HG02885 (cell line): ENCODE measurements around the gene KRTAP5-5.
"Not testable (repeated sequence)": the region's sequence is repeated elsewhere in the genome, so short reads cannot be mapped to it uniquely, and the experiment has no call there.

Experiments used
- ATAC-seq: cut with Tn5 transposase; IDR thresholded peaks from one replicate; pipeline ENCODE4 v1.9.1; 2021; ENCODE audit warnings: mild to moderate bottlenecking; ENCODE audit not compliant: unreplicated experiment, poor library complexity

KRTAP5-5 gene

GRCh38 chr11:1629326-1630185 is at the start of gene KRTAP5-5:
Gene KRTAP5-5, plus strand, starts transcription at chr11:1629775. Its CDS starts 66 bp downstream, at chr11:1629841.
- ATAC-seq = no peak

GRCh38 chr11:1581976-1582375 is 47.6 kb upstream of the KRTAP5-5 start:
- ATAC-seq = no peak

GRCh38 chr11:1582909-1583308 is 46.7 kb upstream of the KRTAP5-5 start:
- not testable (repeated sequence) for ATAC-seq

- ATAC-seq = not testable (repeated sequence)
These were observed 44.8 kb upstream of the KRTAP5-5 start, which contains the start of gene KRTAP5-1 for GRCh38 chr11:1584661-1585370. Gene KRTAP5-1, minus strand, starts transcription at chr11:1585283. Its CDS starts 34 bp downstream, at chr11:1585249.

GRCh38 chr11:1586699-1587098 is 42.9 kb upstream of the KRTAP5-5 start:
- ATAC-seq = no peak

- ATAC-seq = not testable (repeated sequence)
These were observed 40.2 kb upstream of the KRTAP5-5 start for GRCh38 chr11:1589191-1589963.

GRCh38 chr11:1589996-1590395 is 39.6 kb upstream of the KRTAP5-5 start:
- ATAC-seq = no peak

- no peak for ATAC-seq
These were observed 36.9 kb upstream of the KRTAP5-5 start for GRCh38 chr11:1592628-1593027.

GRCh38 chr11:1595994-1596575 is 33.5 kb upstream of the KRTAP5-5 start:
- ATAC-seq = not testable (repeated sequence)

- ATAC-seq = not testable (repeated sequence)
These were observed 32.9 kb upstream of the KRTAP5-5 start for GRCh38 chr11:1596576-1597121.

- no peak for ATAC-seq
These were observed 32.1 kb upstream of the KRTAP5-5 start for GRCh38 chr11:1597331-1597993.

GRCh38 chr11:1597994-1598380 is 31.6 kb upstream of the KRTAP5-5 start, which contains the start of gene KRTAP5-2:
Gene KRTAP5-2, minus strand, starts transcription at chr11:1598294. Its CDS starts 44 bp downstream, at chr11:1598250.
- no peak for ATAC-seq

- not testable (repeated sequence) for ATAC-seq
These were observed 31.2 kb upstream of the KRTAP5-5 start for GRCh38 chr11:1598406-1598805.

GRCh38 chr11:1598816-1599215 is 30.8 kb upstream of the KRTAP5-5 start:
- no peak for ATAC-seq

- no peak for ATAC-seq
These were observed 28.9 kb upstream of the KRTAP5-5 start for GRCh38 chr11:1600626-1601025.

GRCh38 chr11:1601663-1602062 is 27.9 kb upstream of the KRTAP5-5 start:
- ATAC-seq = not testable (repeated sequence)

GRCh38 chr11:1603629-1604028 is 25.9 kb upstream of the KRTAP5-5 start:
- ATAC-seq = no peak

- ATAC-seq = no peak
These were observed 25.4 kb upstream of the KRTAP5-5 start for GRCh38 chr11:1604181-1604580.

- no peak for ATAC-seq
These were observed 24.9 kb upstream of the KRTAP5-5 start for GRCh38 chr11:1604711-1605110.
